Measurements from ENCODE around the gene RAC2. TPM values are rescaled to one million over a fixed set of nuclear protein-coding genes. Genes with fewer than 3 reads are reported as not detected.

RAC2 gene
- total RNA-seq, 1 donor from 2014 or later, result 1.2 TPM

DNA sequence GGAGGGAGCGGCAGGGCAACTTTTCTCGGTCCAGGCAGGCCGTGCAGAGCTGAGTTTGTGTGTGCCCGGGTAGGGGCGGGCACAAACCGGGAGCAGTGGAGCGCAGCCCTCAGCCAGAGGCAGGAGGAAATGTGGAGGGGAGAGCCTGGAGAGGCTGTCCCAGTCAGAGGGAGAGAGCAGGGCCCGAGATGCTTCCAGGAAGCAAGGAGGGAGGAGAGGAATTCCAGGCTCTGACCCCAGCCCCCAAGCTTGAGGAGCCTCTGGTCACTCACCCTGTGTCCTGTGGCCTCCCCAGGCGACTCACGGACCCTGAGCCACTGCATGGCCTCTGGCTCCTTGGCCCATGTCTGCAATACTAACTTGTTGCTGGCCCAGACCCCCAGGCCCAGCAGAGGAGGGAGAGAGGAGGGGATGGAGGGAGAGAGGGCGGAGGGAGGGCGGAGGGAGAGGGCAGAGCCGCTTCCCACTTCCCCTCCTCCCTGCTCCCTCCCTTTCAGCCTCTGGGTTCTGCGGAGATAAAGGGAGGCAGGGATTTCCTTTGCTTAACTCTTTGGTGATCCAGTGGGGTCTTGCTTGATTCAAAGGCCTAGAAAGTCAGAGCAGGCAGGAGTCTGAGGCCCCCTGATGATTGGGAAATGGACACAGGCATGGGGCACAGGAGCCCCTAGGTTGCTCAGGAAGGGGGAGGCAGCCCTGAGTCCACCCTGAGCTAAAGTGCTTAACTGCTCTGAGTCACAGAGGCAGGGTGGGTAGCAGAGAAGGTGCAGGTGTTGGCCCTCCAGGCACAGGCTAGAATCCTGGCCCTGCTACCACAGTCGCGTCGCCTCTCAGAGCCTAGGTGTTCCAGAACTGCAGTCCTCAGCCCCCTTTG is 55.9 kb downstream of the RAC2 start, which contains the start of gene C1QTNF6:
Gene C1QTNF6, minus strand, starts transcription at position 357 of the 871 bp plus-strand sequence. Its CDS starts 34 bp downstream, at position 323.
- no peak for DNase-seq (ENCODE audit: extremely low spot score, unreplicated experiment)
- Mint-ChIP-seq H3K27ac (peak within 1 kb of the TSS; percentile 91), H3K36me3 (no peaks in the 10 kb centered on the region), H3K4me3 (peak within 1 kb of the TSS; percentile 86), H3K27me3 (no peaks in the 10 kb centered on the region), H3K4me1 (ENCODE audit: unreplicated experiment) (peaks cover 28% of the 10 kb centered on the region), H3K9me3 (peaks cover 4% of the 10 kb centered on the region)
- TF ChIP-seq, protein P1, sequence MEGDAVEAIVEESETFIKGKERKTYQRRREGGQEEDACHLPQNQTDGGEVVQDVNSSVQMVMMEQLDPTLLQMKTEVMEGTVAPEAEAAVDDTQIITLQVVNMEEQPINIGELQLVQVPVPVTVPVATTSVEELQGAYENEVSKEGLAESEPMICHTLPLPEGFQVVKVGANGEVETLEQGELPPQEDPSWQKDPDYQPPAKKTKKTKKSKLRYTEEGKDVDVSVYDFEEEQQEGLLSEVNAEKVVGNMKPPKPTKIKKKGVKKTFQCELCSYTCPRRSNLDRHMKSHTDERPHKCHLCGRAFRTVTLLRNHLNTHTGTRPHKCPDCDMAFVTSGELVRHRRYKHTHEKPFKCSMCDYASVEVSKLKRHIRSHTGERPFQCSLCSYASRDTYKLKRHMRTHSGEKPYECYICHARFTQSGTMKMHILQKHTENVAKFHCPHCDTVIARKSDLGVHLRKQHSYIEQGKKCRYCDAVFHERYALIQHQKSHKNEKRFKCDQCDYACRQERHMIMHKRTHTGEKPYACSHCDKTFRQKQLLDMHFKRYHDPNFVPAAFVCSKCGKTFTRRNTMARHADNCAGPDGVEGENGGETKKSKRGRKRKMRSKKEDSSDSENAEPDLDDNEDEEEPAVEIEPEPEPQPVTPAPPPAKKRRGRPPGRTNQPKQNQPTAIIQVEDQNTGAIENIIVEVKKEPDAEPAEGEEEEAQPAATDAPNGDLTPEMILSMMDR (conservative IDR thresholded peaks at IDR 0.05), result no peak

DNA sequence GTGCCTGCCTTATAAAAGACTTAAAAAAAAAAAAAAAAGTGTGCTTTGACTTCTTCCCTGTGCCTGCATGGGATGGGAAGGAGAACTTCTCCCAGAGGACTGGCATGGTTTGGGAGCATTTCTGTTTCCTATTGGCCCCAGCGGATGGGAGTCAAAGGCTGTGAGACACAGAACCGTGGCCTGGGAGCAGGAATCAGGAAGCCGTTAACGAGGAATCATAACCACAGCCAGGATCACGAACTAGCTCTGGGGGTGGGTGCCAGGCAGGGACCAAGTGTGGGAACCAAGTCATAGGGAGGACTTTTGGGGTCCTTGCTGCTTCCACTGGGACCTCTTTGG is 56.5 kb downstream of the RAC2 start:
- DNase-seq (ENCODE audit: extremely low spot score, unreplicated experiment), result no peak
- peak overlapping the region; percentile 91 for H3K27ac Mint-ChIP-seq
- H3K9me3 Mint-ChIP-seq, result peaks cover 4% of the 10 kb centered on the region
- TF ChIP-seq, protein P1 (conservative IDR thresholded peaks at IDR 0.05), result no peak
- H3K36me3 Mint-ChIP-seq, result no peaks in the 10 kb centered on the region
- peaks cover 28% of the 10 kb centered on the region for H3K4me1 Mint-ChIP-seq (ENCODE audit: unreplicated experiment)
- H3K4me3 Mint-ChIP-seq, result peak overlapping the region; percentile 86
- H3K27me3 Mint-ChIP-seq, result no peaks in the 10 kb centered on the region

DNA sequence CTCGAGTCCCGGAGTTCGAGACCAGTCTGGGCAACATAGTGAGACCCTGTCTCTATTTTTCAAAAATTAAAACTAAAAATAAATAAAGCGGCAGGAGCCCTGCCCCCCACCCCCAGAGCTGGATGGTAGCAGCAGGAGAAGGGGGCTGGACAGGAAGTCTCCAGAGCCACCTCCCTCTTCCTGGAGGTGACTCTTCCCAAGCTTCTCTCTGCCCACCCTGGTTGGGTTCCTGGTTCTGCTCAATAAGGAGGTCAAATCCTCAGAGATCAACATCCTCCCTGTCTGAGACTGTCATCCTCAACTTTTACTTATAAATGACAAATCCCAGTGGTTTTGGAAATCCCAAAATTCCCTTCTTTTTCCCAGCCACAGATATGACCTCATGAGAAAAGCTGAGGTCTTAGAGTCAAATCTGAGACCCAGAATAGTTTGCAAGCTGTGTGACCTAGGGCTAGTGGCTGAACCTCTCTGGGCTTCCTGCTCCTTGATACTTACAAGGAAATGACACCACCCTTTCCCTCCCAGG is 57.0 kb downstream of the RAC2 start:
- Mint-ChIP-seq H3K4me1 (ENCODE audit: unreplicated experiment) (peaks cover 28% of the 10 kb centered on the region), H3K27me3 (no peaks in the 10 kb centered on the region), H3K4me3 (peak overlapping the region; percentile 86), H3K36me3 (no peaks in the 10 kb centered on the region), H3K9me3 (peaks cover 2% of the 10 kb centered on the region), H3K27ac (peak overlapping the region; percentile 91)
- DNase-seq (ENCODE audit: extremely low spot score, unreplicated experiment), result no peak
- TF ChIP-seq, protein P1 (conservative IDR thresholded peaks at IDR 0.05), result no peak

DNA sequence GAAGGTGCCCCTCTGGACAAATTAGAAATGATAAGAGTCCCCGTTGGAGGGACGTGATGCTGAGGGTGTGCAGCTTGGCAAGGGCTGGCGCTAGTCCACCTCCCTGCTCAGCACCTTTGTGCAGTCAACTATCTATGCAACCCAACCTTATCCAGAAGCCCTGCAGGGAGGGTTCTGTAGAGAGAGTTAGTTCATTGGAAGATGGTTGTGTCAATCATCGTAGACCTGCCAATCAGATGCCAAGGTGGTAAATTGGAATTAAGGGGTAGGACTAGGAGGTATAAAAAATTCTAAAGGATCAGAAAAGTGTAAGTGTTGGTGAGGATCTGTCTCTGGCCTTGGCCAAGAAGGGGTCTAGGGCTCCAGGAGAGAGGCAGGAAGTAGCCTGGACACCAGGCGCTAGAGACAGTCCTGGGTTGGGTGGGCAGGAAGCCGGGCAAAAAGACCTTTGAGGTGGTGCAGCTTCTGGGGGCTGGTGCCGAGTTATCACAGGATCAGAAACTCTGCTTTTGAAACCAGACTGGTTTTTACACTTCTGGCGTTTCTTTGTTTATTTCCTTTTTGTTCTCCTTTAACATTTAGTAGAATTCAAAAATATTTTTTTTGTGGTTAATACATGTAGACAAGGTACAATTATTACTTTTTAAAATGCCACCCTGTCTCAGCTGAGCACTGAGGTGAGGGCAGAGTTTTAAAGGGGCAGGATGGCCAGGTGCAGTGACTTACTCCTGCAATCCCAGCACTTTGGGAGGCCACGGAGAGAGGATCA is 57.7 kb downstream of the RAC2 start:
- no peak for DNase-seq (ENCODE audit: extremely low spot score, unreplicated experiment)
- H3K27me3 Mint-ChIP-seq, result no peaks in the 10 kb centered on the region
- H3K9me3 Mint-ChIP-seq, result no peaks in the 10 kb centered on the region
- H3K27ac Mint-ChIP-seq, result peak overlapping the region; percentile 73
- TF ChIP-seq, protein P1 (conservative IDR thresholded peaks at IDR 0.05), result no peak
- no peaks in the 10 kb centered on the region for H3K36me3 Mint-ChIP-seq
- peaks cover 28% of the 10 kb centered on the region for H3K4me1 Mint-ChIP-seq (ENCODE audit: unreplicated experiment)
- H3K4me3 Mint-ChIP-seq, result peak overlapping the region; percentile 79

DNA sequence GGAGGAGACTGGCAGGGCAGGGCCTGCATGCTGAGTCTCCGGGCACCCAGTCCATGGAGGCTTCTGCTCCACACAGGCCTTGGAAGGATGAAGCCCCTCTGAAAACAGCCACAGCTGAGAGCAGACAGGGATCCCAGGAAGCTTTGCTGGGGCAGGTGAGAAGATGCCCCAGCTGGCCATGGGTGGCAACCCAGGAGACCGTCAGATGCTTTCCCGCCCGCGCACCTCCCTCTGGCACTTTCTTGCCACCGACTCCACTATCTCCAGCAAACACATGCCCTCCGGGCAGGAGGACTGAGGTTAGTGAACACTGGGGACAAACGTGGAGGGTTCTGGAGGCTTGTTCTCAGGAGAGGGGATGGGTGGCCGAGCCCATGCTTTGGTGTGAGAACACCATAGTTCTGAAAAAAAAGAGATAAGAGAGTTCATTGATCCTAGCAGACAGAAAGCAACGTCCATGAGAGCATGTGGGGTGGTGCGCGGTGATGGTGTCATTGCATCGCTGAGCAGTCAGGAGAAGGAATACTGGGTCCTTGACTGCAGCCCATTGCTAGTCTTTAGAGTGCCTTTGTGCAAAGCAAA is 58.3 kb downstream of the RAC2 start:
- Mint-ChIP-seq H3K27ac (peak overlapping the region; percentile 73), H3K27me3 (no peaks in the 10 kb centered on the region), H3K4me3 (peak overlapping the region; percentile 79), H3K9me3 (no peaks in the 10 kb centered on the region), H3K36me3 (no peaks in the 10 kb centered on the region), H3K4me1 (ENCODE audit: unreplicated experiment) (peaks cover 28% of the 10 kb centered on the region)
- TF ChIP-seq, protein P1 (conservative IDR thresholded peaks at IDR 0.05), result no peak
- DNase-seq (ENCODE audit: extremely low spot score, unreplicated experiment), result no peak

All from type B pancreatic cell (in vitro differentiated cells).